CD14-positive monocyte (primary cell): Measurements from ENCODE around the gene CYP4F2. TPM values are rescaled to one million over a fixed set of nuclear protein-coding genes. Genes with fewer than 3 reads are reported as not detected.

Experiments used
- DNase-seq, 3 donors: peaks; one replicate each; pipeline ENCODE4 v3.0.0-alpha.2; 2011 to 2022
- H2AFZ ChIP-seq: 2 replicates; pipeline ENCODE4 v1.6.0; 2012; ENCODE audit warnings: mild to moderate bottlenecking, low read depth, low read length, inconsistent platforms; ENCODE audit not compliant: insufficient read depth, poor library complexity, severe bottlenecking
- H3K27ac ChIP-seq, 2 donors: 1 replicate in 1 of 2; 2 replicates in 1 of 2; pipeline ENCODE4 v1.5.1; 2012 to 2013; ENCODE audit warnings: low read length in 2 of 2, control low read depth in 1 of 2, inconsistent platforms in 1 of 2, low read depth in 1 of 2, mild to moderate bottlenecking in 1 of 2
- H3K27me3 ChIP-seq, 2 donors: one replicate each; pipeline versions ENCODE4 v1.6.0 to v1.6.1; 2011 to 2013; ENCODE audit warnings: low read length in 2 of 2; ENCODE audit not compliant: control insufficient read depth in 2 of 2, insufficient read depth in 2 of 2
- H3K36me3 ChIP-seq, 2 donors: replicated peaks in 1 of 2; 1 replicate in 1 of 2; 2 replicates in 1 of 2; pipeline versions ENCODE4 v1.5.1 to v1.6.1; 2012 to 2013; ENCODE audit warnings: low read length in 2 of 2, control low read depth in 1 of 2, inconsistent platforms in 1 of 2, mild to moderate bottlenecking in 1 of 2; ENCODE audit not compliant: insufficient read depth in 2 of 2, control insufficient read depth in 1 of 2
- H3K4me1 ChIP-seq, 2 donors: 1 replicate in 1 of 2; 2 replicates in 1 of 2; pipeline versions ENCODE4 v1.5.1 to v1.6.1; 2012 to 2013; ENCODE audit warnings: low read length in 2 of 2, control low read depth in 1 of 2, inconsistent platforms in 1 of 2, mild to moderate bottlenecking in 1 of 2, moderate library complexity in 1 of 2; ENCODE audit not compliant: insufficient read depth in 2 of 2, control insufficient read depth in 1 of 2
- H3K4me2 ChIP-seq: replicated peaks from 2 replicates; pipeline ENCODE3; 2012; ENCODE audit warnings: low read length, moderate library complexity, mild to moderate bottlenecking; ENCODE audit not compliant: poor library complexity, severe bottlenecking; ENCODE audit errors: extremely low read depth
- H3K4me3 ChIP-seq, 3 experiments: fragments of 200-600 bp in 1 of 3; sonication (generic) in 1 of 3; replicated peaks in 1 of 3; 1 replicate in 2 of 3; 2 replicates in 1 of 3; pipeline ENCODE4 v1.5.1; 2011 to 2013; ENCODE audit warnings: low read length in 3 of 3, mild to moderate bottlenecking in 3 of 3, control low read depth in 2 of 3, low read depth in 2 of 3, inconsistent platforms in 1 of 3, moderate library complexity in 1 of 3
- H3K79me2 ChIP-seq: 2 replicates; pipeline ENCODE4 v1.6.0; 2012; ENCODE audit warnings: mild to moderate bottlenecking, control low read depth, inconsistent platforms, low read length, moderate library complexity; ENCODE audit not compliant: insufficient read depth
- H3K9ac ChIP-seq: 2 replicates; pipeline ENCODE4 v1.6.0; 2017; ENCODE audit warnings: low read length, mild to moderate bottlenecking; ENCODE audit not compliant: insufficient read depth, poor library complexity, severe bottlenecking
- H3K9me3 ChIP-seq, 2 donors: replicated peaks in 1 of 2; 1 replicate in 1 of 2; 2 replicates in 1 of 2; pipeline versions ENCODE4 v1.5.1 to v1.6.1; 2012 to 2013; ENCODE audit warnings: low read length in 2 of 2, control low read depth in 1 of 2; ENCODE audit not compliant: control insufficient read depth in 1 of 2, insufficient read depth in 1 of 2
- H4K20me1 ChIP-seq: 2 replicates; pipeline ENCODE4 v1.6.0; 2012; ENCODE audit warnings: mild to moderate bottlenecking, low read length, control low read depth, moderate library complexity; ENCODE audit not compliant: insufficient read depth
- H3K27ac Mint-ChIP-seq, 7 donors: one replicate each; pipeline ENCODE4 v1.8.0; 2020; ENCODE audit warnings: mild to moderate bottlenecking in 7 of 7, mixed read lengths in 7 of 7, moderate library complexity in 6 of 7, inconsistent platforms in 2 of 7
- H3K27me3 Mint-ChIP-seq, 3 donors: one replicate each; pipeline ENCODE4 v1.8.0; 2021 to 2022; ENCODE audit warnings: low read depth in 3 of 3, mild to moderate bottlenecking in 3 of 3, mixed read lengths in 3 of 3, moderate library complexity in 3 of 3, inconsistent platforms in 1 of 3
- H3K36me3 Mint-ChIP-seq, 2 donors: one replicate each; pipeline ENCODE4 v1.8.0; 2020; ENCODE audit warnings: mixed read lengths in 2 of 2, inconsistent platforms in 1 of 2, mild to moderate bottlenecking in 1 of 2
- H3K4me1 Mint-ChIP-seq: one replicate; pipeline ENCODE4 v1.8.0; 2020; ENCODE audit warnings: mild to moderate bottlenecking, mixed read lengths
- H3K4me3 Mint-ChIP-seq, 2 donors: one replicate each; pipeline ENCODE4 v1.8.0; 2020; ENCODE audit warnings: mild to moderate bottlenecking in 2 of 2, mixed read lengths in 2 of 2, moderate library complexity in 1 of 2
- H3K9me3 Mint-ChIP-seq, 7 donors: one replicate each; pipeline ENCODE4 v1.8.0; 2020 to 2022; ENCODE audit warnings: mixed read lengths in 7 of 7, mild to moderate bottlenecking in 6 of 7, moderate library complexity in 6 of 7, inconsistent platforms in 2 of 7
- WGBS: methylation state at CpG from one replicate; pipeline ENCODE4 v1.1.5; 2013; ENCODE audit warnings: missing lambda C conversion rate; ENCODE audit not compliant: insufficient coverage; 5-methylcytosine and 5-hydroxymethylcytosine counted together
- intact Hi-C, 2 donors: fragments of 100-400 bp; cut with micrococcal nuclease; formaldehyde crosslinking; loops; one replicate each; pipeline versions ENCODE4 v1.15.0 to v1.15.1; 2023
- polyA plus RNA-seq, 3 donors: library from polyadenylated mRNA; depleted of rRNA in 1 of 3; unstranded in 2 of 3; stranded (reverse) in 1 of 3; fragments of 300-500 nt in 2 of 3; fragments of >200 nt in 1 of 3; fragmentation: Illumina TruSeq in 2 of 3; gene quantifications; 1 replicate in 2 of 3; 2 replicates in 1 of 3; pipeline ENCODE4 v1.2.3, GENCODE V29; 2012 to 2021
- TF ChIP-seq, protein P1 (sequence below): fragments of 200-600 bp; IDR thresholded peaks from one replicate; pipeline ENCODE4 v1.8.0; 2022; ENCODE audit warnings: antibody characterized with exemption, mild to moderate bottlenecking

Gene CYP4F2
- polyA plus RNA-seq, 3 donors: not detected

DNA sequence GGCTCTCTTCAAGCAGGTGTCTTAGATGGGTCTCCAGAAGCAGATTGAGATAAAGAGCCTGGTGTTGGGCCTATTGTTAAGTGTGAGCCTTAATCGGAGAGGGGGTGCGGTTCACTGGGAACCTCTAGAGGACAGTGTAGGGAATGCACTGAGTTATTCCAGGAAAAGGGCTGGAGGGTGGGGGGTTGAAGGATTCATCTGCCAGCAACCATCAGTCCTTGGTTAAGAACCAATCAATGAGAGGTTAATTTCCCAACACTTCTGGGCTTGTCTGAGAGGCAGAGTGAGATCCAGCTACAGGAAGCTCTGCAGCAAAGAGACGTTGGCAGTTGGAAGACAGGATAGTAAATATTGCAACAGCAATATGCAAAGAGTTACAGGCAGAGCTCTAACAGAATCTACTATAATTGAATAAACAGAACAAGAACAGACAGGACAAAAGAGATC is 28.7 kb downstream of the CYP4F2 start:
- peak; percentile 21 to 43 (median 41) for DNase-seq
- H3K27ac Mint-ChIP-seq: peak overlapping the region in 2 of 7 donors; percentile 6 to 75
- 0% methylated on average over 2 of the region's 3 CpGs for WGBS
- H3K36me3 Mint-ChIP-seq: no peaks in the 10 kb centered on the region
- Histone ChIP-seq H3K9me3 (no peaks in the 10 kb centered on the region), H3K36me3 (no peaks in the 10 kb centered on the region), H3K79me2 (no peaks in the 10 kb centered on the region), H3K4me1 (peaks cover 29 to 34% of the 10 kb centered on the region in 2 donors), H2AFZ (peak overlapping the region; percentile 71), H3K4me2 (peak overlapping the region; percentile 11), H3K4me3 (no peak overlapping the region), H4K20me1 (no peaks in the 10 kb centered on the region), H3K27me3 (no peaks in the 10 kb centered on the region), H3K9ac (no peak overlapping the region), H3K27ac (no peak overlapping the region)
- peaks cover 0 to 2% (median 0%) of the 10 kb centered on the region in 7 donors for H3K9me3 Mint-ChIP-seq
- no peak overlapping the region for H3K4me3 Mint-ChIP-seq
- TF ChIP-seq, protein P1, sequence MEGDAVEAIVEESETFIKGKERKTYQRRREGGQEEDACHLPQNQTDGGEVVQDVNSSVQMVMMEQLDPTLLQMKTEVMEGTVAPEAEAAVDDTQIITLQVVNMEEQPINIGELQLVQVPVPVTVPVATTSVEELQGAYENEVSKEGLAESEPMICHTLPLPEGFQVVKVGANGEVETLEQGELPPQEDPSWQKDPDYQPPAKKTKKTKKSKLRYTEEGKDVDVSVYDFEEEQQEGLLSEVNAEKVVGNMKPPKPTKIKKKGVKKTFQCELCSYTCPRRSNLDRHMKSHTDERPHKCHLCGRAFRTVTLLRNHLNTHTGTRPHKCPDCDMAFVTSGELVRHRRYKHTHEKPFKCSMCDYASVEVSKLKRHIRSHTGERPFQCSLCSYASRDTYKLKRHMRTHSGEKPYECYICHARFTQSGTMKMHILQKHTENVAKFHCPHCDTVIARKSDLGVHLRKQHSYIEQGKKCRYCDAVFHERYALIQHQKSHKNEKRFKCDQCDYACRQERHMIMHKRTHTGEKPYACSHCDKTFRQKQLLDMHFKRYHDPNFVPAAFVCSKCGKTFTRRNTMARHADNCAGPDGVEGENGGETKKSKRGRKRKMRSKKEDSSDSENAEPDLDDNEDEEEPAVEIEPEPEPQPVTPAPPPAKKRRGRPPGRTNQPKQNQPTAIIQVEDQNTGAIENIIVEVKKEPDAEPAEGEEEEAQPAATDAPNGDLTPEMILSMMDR: peak; percentile 62
- intact Hi-C loops: loop anchor here in 1 of 2 donors (5.0 kb wide), 1 partner anchor 237 kb away; no protein-coding TSS in a partner anchor
- peaks cover 57% of the 10 kb centered on the region for H3K4me1 Mint-ChIP-seq
- H3K27me3 Mint-ChIP-seq: no peaks in the 10 kb centered on the region

DNA sequence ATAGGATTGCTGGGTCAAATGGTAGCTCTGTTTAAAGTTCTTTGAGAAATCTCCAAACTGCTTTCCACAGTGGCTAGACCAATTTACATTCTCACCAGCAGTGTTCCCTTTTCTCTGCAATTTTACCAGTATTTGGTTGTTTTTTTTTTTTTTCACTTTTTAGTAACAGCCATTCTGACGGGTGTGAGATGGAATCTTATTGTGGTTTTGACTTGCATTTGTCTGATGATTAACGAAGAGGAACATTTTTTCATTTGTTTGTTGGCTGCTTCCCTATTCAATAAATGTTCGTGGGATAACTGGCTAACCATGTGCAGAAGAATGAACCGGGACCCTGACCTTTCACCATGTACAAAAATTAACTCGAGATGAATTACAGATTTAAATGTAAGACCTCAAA is 31.2 kb downstream of the CYP4F2 start:
- no peaks in the 10 kb centered on the region for H3K9me3 ChIP-seq
- no peaks in the 10 kb centered on the region for H3K36me3 ChIP-seq
- TF ChIP-seq, protein P1: no peak
- intact Hi-C loops: loop anchor here in 1 of 2 donors (5.0 kb wide), 1 partner anchor 234 kb away; no protein-coding TSS in a partner anchor
- H3K4me3 Mint-ChIP-seq: no peak overlapping the region
- no peaks in the 10 kb centered on the region for H4K20me1 ChIP-seq
- no peaks in the 10 kb centered on the region for H3K27me3 ChIP-seq
- no peak for DNase-seq
- H3K27me3 Mint-ChIP-seq: peaks cover 0 to 8% (median 0%) of the 10 kb centered on the region in 3 donors
- peaks cover 27 to 31% of the 10 kb centered on the region in 2 donors for H3K4me1 ChIP-seq
- H3K4me2 ChIP-seq: no peak overlapping the region
- H3K4me3 ChIP-seq: no peak overlapping the region
- H3K79me2 ChIP-seq: no peaks in the 10 kb centered on the region
- H3K4me1 Mint-ChIP-seq: peaks cover 58% of the 10 kb centered on the region
- no peak overlapping the region for H3K27ac ChIP-seq
- no peaks in the 10 kb centered on the region for H3K9me3 Mint-ChIP-seq
- H3K36me3 Mint-ChIP-seq: no peaks in the 10 kb centered on the region
- no peak overlapping the region for H2AFZ ChIP-seq
- H3K9ac ChIP-seq: no peak overlapping the region
- no peak overlapping the region for H3K27ac Mint-ChIP-seq
- WGBS: 0% methylated on average over 3 of the region's 5 CpGs
